ENCODE results near the gene GBGT1. TPM values are rescaled to one million over a fixed set of nuclear protein-coding genes. Genes with fewer than 3 reads are reported as not detected.

The GBGT1 gene
- total RNA-seq, 4 donors from 2014 or later = 3.6 to 13.5 (median 5.3) TPM

DNA sequence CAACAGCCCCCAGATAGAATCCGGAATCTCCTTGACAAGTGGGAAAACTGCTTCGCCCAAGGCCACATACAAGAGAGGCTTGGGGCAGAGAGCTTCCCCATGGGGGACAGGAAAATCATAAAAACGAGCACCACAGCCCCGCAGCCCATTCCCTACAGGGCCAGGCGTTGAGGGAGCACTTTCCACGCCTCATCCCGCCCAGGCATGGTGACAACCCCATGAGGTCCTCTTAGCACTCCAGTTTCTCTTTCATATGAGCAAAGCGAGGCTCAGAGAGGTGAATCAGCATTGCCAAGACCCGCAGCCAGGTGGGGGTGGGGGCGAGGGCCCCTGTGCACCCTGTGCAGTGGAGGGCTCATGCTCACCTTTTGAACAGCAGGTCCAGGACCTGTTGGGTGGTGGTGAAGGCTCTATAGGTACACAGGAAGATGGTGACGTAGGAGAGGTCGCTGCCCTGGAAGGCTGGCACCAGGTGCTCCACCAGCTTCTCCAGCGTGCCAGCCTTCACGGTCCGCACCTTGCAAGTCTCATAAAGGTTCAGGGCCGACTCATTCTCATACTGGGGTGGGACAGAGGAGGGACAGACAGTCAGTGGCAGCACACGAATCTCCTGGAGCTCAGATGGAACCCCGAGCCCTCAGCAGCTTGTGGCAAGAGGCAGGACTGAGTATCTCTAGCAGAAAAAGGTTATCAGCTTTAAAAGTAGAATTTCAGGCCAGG, 53.6 kb downstream of the GBGT1 start:
- peak in 1 of 2 donors; percentile 72 for DNase-seq (ENCODE audit: low spot score in 2 of 2)
- TF ChIP-seq, protein P1, sequence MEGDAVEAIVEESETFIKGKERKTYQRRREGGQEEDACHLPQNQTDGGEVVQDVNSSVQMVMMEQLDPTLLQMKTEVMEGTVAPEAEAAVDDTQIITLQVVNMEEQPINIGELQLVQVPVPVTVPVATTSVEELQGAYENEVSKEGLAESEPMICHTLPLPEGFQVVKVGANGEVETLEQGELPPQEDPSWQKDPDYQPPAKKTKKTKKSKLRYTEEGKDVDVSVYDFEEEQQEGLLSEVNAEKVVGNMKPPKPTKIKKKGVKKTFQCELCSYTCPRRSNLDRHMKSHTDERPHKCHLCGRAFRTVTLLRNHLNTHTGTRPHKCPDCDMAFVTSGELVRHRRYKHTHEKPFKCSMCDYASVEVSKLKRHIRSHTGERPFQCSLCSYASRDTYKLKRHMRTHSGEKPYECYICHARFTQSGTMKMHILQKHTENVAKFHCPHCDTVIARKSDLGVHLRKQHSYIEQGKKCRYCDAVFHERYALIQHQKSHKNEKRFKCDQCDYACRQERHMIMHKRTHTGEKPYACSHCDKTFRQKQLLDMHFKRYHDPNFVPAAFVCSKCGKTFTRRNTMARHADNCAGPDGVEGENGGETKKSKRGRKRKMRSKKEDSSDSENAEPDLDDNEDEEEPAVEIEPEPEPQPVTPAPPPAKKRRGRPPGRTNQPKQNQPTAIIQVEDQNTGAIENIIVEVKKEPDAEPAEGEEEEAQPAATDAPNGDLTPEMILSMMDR (IDR thresholded peaks at IDR 0.05) = no peak
- no peak for TF ChIP-seq POLR2A (IDR thresholded peaks at IDR 0.05)
- WGBS, 2 donors = 91 to 94% methylated on average over 18 of the region's 18 CpGs
- intact Hi-C loops (cut with DNase I; ENCODE audit: low total_unique reads) = no loop called here
- no peak overlapping the region for H3K4me3 ChIP-seq (ENCODE audit: low read depth, poor library complexity, severe bottlenecking)

DNA sequence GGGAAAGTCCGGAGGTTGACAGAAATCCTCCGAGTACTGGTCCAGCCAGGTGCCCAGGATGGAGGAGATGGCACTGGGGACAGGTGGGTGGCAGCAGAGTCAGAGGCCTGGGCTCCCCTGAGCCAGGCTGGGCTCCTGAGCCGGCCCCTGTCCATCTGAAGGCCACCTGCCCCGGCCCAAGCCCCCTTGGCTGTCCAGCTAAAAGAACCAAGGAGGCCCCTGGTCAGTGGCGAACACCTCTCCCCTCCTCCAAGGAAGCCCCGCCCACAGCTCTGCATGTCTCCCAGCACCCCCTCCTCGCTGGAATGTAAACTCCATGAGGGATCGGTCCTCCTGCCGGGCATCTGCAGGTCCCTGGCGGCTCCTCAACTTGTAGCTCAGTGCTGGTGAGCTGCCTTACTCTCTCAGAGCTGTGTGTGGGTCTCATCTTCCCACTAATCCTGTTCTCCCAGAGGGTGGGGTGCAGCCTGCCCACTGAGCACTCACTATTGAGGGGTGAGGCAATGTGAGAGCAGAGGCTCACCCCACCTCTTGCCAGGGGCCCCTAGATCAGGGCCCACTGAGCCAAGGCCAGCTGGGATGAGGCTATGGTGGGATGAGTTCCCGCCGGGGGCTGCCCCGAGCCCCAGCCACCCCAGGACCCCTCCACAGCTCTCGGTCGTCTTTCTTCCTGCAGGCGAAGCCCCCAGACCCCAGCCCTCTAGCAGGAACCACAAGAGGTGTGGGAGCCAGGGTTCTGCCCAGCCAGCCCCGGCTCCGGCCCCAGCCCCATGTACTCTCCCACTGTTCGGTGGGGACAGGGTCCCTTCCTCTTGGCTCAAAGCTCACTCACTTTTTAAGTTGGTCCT, 54.7 kb downstream of the GBGT1 start:
- intact Hi-C loops (cut with DNase I; ENCODE audit: low total_unique reads) = no loop called here
- WGBS, 2 donors = 93 to 94% methylated on average over 17 of the region's 19 CpGs
- no peak overlapping the region for H3K4me3 ChIP-seq (ENCODE audit: low read depth, poor library complexity, severe bottlenecking)
- TF ChIP-seq, protein P1 (IDR thresholded peaks at IDR 0.05) = no peak
- no peak for TF ChIP-seq POLR2A (IDR thresholded peaks at IDR 0.05)
- peak in 1 of 2 donors; percentile 81 for DNase-seq (ENCODE audit: low spot score in 2 of 2)

DNA sequence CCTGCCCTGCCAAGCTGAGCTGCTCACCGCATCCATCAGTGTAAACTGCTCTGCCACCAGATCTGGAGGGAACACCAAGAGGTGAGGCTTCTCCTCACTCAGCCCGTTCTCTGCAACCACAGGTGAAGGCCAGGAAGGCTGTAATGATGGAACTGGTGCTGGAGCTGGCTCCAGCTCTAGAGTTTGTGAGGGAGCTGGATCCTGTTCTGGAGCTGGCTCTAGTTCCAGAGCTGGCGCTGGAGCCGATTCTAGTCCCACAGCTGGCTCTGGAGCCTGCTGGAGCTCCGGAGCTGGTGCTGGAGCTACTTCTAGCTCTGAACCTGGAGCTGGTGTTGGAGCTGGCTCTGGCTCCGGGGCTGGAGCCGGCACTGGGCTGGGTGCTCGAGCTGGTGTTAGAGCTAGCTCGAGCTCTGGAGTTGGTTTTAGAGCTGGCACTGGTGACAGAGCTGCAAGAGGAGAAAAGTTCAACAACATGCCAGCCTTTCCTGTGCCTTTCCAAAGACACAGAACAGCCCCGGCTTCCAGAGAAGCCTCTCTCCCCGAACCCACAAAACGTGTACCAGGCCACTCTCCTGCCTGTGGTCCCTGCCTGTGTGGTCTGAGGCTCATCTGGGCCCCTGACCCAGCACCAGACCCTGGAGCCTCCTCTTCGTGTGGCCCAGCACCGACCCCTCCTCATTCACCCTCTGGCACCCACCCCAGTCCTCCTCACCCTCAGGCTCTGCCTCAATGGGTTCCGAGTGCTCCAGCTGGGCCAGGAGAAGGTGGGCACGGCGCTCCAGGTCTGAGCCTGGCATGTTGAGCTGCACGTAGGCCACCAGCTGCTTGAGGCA, 55.5 kb downstream of the GBGT1 start:
- peak in 1 of 2 donors; percentile 76 for DNase-seq (ENCODE audit: low spot score in 2 of 2)
- intact Hi-C loops (cut with DNase I; ENCODE audit: low total_unique reads) = no loop called here
- no peak overlapping the region for H3K4me3 ChIP-seq (ENCODE audit: low read depth, poor library complexity, severe bottlenecking)
- TF ChIP-seq POLR2A (IDR thresholded peaks at IDR 0.05) = no peak
- TF ChIP-seq, protein P1 (IDR thresholded peaks at IDR 0.05) = no peak
- WGBS, 2 donors = 90 to 91% methylated on average over 16 to 17 of the region's 18 CpGs

DNA sequence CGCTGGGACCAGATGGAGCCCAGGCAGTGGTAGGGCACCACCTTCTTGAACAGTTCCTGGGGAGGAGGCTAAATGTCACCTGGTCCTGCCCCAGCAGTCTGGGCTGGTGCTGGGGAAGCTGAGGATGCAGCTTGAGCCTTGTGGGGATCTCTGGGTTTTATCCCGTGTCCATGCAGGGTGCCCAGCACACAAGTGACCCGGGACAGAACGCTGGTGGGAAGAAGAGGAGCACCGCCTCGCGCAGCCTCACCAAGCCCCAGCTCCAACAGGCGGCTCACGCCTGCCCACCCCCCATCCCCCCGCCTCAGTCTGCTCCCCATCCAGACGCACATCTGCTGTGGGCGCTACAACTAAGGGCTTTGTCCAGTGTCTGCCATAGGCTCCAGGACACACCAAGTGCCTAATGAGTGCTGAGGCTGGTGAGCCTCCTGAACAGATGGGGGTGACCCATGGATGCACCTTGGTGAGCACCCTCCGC, 56.4 kb downstream of the GBGT1 start:
- peak in 1 of 2 donors; percentile 34 for DNase-seq (ENCODE audit: low spot score in 2 of 2)
- 94 to 98% methylated on average over 8 to 13 of the region's 13 CpGs for WGBS, 2 donors
- TF ChIP-seq POLR2A (IDR thresholded peaks at IDR 0.05) = no peak
- TF ChIP-seq, protein P1 (IDR thresholded peaks at IDR 0.05) = no peak
- intact Hi-C loops (cut with DNase I; ENCODE audit: low total_unique reads) = no loop called here
- H3K4me3 ChIP-seq (ENCODE audit: low read depth, poor library complexity, severe bottlenecking) = no peak overlapping the region

DNA sequence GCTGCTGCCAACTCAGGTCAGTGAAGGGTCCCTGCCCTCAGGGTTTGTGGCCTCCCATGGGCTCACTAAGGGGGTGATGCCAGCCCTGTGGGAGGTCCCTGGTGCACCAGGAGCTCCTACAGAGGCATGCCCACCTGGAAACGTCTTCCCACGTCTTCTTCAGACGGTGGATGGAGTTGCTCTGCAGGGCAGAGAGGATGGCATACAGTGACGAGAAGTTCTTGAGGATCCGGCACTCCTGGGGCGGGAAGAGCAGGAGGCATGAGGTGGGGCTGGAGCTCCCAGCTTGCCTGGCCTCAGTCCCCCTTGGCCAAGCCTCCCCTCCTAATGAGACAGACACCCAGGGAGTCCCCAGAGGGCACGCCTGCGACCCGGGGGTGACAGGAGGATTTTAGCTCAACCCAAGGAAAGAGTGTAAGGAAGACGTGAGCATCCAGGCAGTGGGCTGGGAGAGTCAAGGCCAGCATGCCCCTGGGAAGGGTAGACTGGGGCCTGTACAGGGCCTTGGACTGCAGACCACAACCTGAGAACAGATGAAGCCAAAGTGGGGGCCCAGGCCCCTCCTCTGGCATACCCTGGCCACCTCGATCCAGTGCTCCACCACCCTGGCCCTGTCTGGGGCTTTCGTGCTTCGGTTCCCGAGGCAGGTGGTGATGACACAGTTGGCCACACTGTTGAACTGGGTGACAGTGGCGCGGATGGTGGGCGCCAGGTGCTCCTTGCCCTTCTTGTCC, 57.0 kb downstream of the GBGT1 start:
- no peak for TF ChIP-seq POLR2A (IDR thresholded peaks at IDR 0.05)
- TF ChIP-seq, protein P1 (IDR thresholded peaks at IDR 0.05) = no peak
- peak in 1 of 2 donors; percentile 76 for DNase-seq (ENCODE audit: low spot score in 2 of 2)
- no peak overlapping the region for H3K4me3 ChIP-seq (ENCODE audit: low read depth, poor library complexity, severe bottlenecking)
- intact Hi-C loops (cut with DNase I; ENCODE audit: low total_unique reads) = no loop called here
- 96 to 97% methylated on average over 11 to 16 of the region's 17 CpGs for WGBS, 2 donors
